Astrocyte (in vitro differentiated cells and primary cell): ENCODE measurements around the gene ME3. TPM values are rescaled to one million over a fixed set of nuclear protein-coding genes. Genes with fewer than 3 reads are reported as not detected.

ENCODE experiments used
- DNase-seq: peaks from one replicate; pipeline ENCODE4 v3.0.0-alpha.2; 2010; ENCODE audit warnings: low read depth
- FAIRE-seq: peaks from 2 replicates; lab custom pipeline; 2011; peaks lifted over from hg19 to GRCh38; lab: Jason Lieb, UNC
- H2AFZ ChIP-seq: 2 replicates; pipeline ENCODE4 v1.6.0; 2012; ENCODE audit warnings: low read depth, low read length, inconsistent platforms
- H3K27ac ChIP-seq: 2 replicates; pipeline ENCODE4 v1.5.1; 2011; ENCODE audit warnings: low read depth, low read length, inconsistent platforms
- H3K27me3 ChIP-seq: 2 replicates; pipeline ENCODE4 v1.6.0; 2011; ENCODE audit warnings: low read length, inconsistent platforms; ENCODE audit not compliant: insufficient read depth
- H3K36me3 ChIP-seq: 2 replicates; pipeline ENCODE4 v1.5.1; 2011; ENCODE audit warnings: low read length, inconsistent platforms; ENCODE audit not compliant: insufficient read depth
- H3K4me1 ChIP-seq: 2 replicates; pipeline ENCODE4 v1.5.1; 2011; ENCODE audit warnings: low read length, inconsistent platforms; ENCODE audit not compliant: insufficient read depth
- H3K4me2 ChIP-seq: 2 replicates; pipeline ENCODE4 v1.6.0; 2012; ENCODE audit warnings: low read length, inconsistent platforms
- H3K4me3 ChIP-seq: 2 replicates; pipeline ENCODE4 v1.5.1; 2011; ENCODE audit warnings: low read depth, mild to moderate bottlenecking, low read length, inconsistent platforms; ENCODE audit not compliant: insufficient read depth
- H3K79me2 ChIP-seq: 2 replicates; pipeline ENCODE4 v1.6.0; 2012; ENCODE audit warnings: mild to moderate bottlenecking, low read length, inconsistent platforms; ENCODE audit not compliant: insufficient read depth
- H3K9ac ChIP-seq: 2 replicates; pipeline ENCODE4 v1.6.0; 2012; ENCODE audit warnings: mild to moderate bottlenecking, low read length, inconsistent platforms
- H3K9me3 ChIP-seq: 2 replicates; pipeline ENCODE4 v1.5.1; 2012; ENCODE audit warnings: low read depth, mild to moderate bottlenecking, low read length, inconsistent platforms; ENCODE audit not compliant: insufficient read depth
- H4K20me1 ChIP-seq: 2 replicates; pipeline ENCODE4 v1.6.0; 2012; ENCODE audit warnings: low read length, inconsistent platforms; ENCODE audit not compliant: insufficient read depth
- H3K27ac Mint-ChIP-seq: one replicate; pipeline ENCODE4 v1.8.0; 2021; ENCODE audit warnings: mild to moderate bottlenecking, mixed read lengths; ENCODE audit not compliant: unreplicated experiment
- H3K27me3 Mint-ChIP-seq: one replicate; pipeline ENCODE4 v1.8.0; 2021; ENCODE audit warnings: low read depth, mixed read lengths; ENCODE audit not compliant: unreplicated experiment
- H3K36me3 Mint-ChIP-seq: one replicate; pipeline ENCODE4 v1.8.0; 2021; ENCODE audit warnings: low read depth, mixed read lengths; ENCODE audit not compliant: unreplicated experiment
- H3K4me1 Mint-ChIP-seq: one replicate; pipeline ENCODE4 v1.8.0; 2021; ENCODE audit warnings: low read depth, mixed read lengths; ENCODE audit not compliant: unreplicated experiment
- H3K4me3 Mint-ChIP-seq: one replicate; pipeline ENCODE4 v1.8.0; 2021; ENCODE audit warnings: mild to moderate bottlenecking, moderate library complexity, mixed read lengths; ENCODE audit not compliant: unreplicated experiment
- H3K9me3 Mint-ChIP-seq: one replicate; pipeline ENCODE4 v1.8.0; 2021; ENCODE audit warnings: mild to moderate bottlenecking, mixed read lengths; ENCODE audit not compliant: unreplicated experiment
- EZH2 ChIP-seq: IDR thresholded peaks from 2 replicates; pipeline ENCODE4 v1.6.1; 2012; ENCODE audit warnings: mild to moderate bottlenecking, low read length, inconsistent platforms; ENCODE audit not compliant: insufficient read depth
- total RNA-seq: library from RNA; stranded (reverse); gene quantifications from 2 replicates; pipeline ENCODE4 v1.2.1, GENCODE V29; 2021
- TF ChIP-seq, protein P1 (sequence below): IDR thresholded peaks from 2 replicates; pipeline ENCODE4 v1.5.1; 2011; ENCODE audit warnings: low read depth, mild to moderate bottlenecking, inconsistent platforms, low read length, moderate library complexity; ENCODE audit not compliant: insufficient read depth

Gene ME3
- total RNA-seq, 1 donor from 2014 or later: 28.6 TPM

DNA sequence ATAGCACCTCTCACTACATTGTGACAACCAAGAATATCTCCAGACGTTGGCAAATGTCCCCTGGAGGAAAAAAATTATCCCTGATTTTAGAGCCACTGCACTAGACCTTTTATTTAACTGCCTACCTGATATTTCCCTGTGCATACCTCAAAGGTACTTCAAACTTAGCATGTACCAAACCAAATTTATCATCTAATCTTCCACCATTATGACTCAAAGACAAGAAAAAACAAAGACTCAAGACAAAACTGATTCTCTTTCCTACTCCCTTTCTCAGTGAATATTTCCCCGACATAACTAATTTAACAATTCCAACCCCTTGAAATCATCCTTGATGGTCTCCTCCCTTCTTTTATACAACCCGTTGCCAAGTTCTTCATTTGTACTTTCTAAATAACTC is 161.7 kb downstream of the ME3 start:
- H3K9me3 ChIP-seq: no peaks in the 10 kb centered on the region
- no peaks in the 10 kb centered on the region for H3K36me3 ChIP-seq
- FAIRE-seq (no peak), DNase-seq (no peak)
- peaks cover 22% of the 10 kb centered on the region for H3K4me1 ChIP-seq
- Mint-ChIP-seq H3K9me3 (no peaks in the 10 kb centered on the region), H3K36me3 (peaks cover 7% of the 10 kb centered on the region), H3K4me3 (no peak overlapping the region), H3K27ac (no peak overlapping the region), H3K4me1 (peaks cover 11% of the 10 kb centered on the region), H3K27me3 (no peaks in the 10 kb centered on the region)
- no peak overlapping the region for H3K4me3 ChIP-seq
- peak overlapping the region; percentile 11 for H3K9ac ChIP-seq
- H4K20me1 ChIP-seq: no peaks in the 10 kb centered on the region
- no peak overlapping the region for H2AFZ ChIP-seq
- peak overlapping the region; percentile 58 for H3K4me2 ChIP-seq
- TF ChIP-seq EZH2: no peak
- TF ChIP-seq, protein P1, sequence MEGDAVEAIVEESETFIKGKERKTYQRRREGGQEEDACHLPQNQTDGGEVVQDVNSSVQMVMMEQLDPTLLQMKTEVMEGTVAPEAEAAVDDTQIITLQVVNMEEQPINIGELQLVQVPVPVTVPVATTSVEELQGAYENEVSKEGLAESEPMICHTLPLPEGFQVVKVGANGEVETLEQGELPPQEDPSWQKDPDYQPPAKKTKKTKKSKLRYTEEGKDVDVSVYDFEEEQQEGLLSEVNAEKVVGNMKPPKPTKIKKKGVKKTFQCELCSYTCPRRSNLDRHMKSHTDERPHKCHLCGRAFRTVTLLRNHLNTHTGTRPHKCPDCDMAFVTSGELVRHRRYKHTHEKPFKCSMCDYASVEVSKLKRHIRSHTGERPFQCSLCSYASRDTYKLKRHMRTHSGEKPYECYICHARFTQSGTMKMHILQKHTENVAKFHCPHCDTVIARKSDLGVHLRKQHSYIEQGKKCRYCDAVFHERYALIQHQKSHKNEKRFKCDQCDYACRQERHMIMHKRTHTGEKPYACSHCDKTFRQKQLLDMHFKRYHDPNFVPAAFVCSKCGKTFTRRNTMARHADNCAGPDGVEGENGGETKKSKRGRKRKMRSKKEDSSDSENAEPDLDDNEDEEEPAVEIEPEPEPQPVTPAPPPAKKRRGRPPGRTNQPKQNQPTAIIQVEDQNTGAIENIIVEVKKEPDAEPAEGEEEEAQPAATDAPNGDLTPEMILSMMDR: no peak
- H3K27me3 ChIP-seq: no peaks in the 10 kb centered on the region
- peak overlapping the region; percentile 47 for H3K27ac ChIP-seq
- H3K79me2 ChIP-seq: no peaks in the 10 kb centered on the region

DNA sequence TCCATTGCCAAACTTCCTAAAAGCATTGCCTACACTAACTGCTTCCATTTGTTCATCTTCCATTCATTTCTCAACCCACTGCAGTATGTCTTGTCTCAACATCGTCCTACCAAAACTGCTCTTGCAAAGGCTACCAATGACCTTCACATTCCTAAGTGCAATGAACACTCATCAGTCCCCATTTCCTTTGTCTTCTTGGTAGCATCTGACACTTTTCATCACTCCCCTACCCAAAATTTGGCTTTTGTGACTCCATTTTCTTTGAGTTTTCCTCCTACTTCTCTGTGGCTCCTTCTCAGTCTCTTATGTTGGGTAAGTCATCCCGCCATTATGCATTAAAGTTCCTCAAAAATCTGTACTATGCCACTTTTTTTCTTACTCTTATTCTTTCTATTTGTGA is 162.3 kb downstream of the ME3 start:
- H3K9ac ChIP-seq: no peak overlapping the region
- no peak overlapping the region for H3K4me3 Mint-ChIP-seq
- TF ChIP-seq, protein P1: no peak
- no peak for TF ChIP-seq EZH2
- H3K4me1 Mint-ChIP-seq: peaks cover 5% of the 10 kb centered on the region
- no peaks in the 10 kb centered on the region for H3K79me2 ChIP-seq
- no peaks in the 10 kb centered on the region for H4K20me1 ChIP-seq
- no peaks in the 10 kb centered on the region for H3K36me3 ChIP-seq
- H3K4me1 ChIP-seq: peaks cover 16% of the 10 kb centered on the region
- H3K9me3 ChIP-seq: no peaks in the 10 kb centered on the region
- no peaks in the 10 kb centered on the region for H3K27me3 ChIP-seq
- H3K27ac Mint-ChIP-seq: no peak overlapping the region
- no peak overlapping the region for H2AFZ ChIP-seq
- H3K4me3 ChIP-seq: no peak overlapping the region
- no peaks in the 10 kb centered on the region for H3K27me3 Mint-ChIP-seq
- no peak overlapping the region for H3K4me2 ChIP-seq
- H3K36me3 Mint-ChIP-seq: peaks cover 11% of the 10 kb centered on the region
- no peak for DNase-seq
- FAIRE-seq: no peak
- no peak overlapping the region for H3K27ac ChIP-seq
- H3K9me3 Mint-ChIP-seq: no peaks in the 10 kb centered on the region

DNA sequence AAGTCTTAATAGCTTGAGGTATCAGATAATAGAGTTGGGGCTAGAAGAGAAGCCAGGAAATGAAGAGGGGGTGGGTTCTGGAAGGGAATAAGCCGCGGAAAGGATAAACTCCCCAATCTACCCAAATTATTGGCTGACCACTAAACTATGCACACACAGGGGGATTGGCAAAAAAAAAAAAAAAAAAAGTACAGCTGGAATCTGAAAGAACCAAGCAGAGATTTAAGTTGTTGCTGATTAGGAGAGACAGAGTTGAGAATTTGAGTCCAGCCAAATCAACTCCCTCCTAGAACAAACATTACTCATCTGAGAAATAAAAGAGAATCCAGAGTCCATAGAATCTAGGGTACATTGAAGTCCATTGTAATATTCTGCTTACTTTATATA is 162.8 kb downstream of the ME3 start:
- Histone ChIP-seq H3K27me3 (no peaks in the 10 kb centered on the region), H3K79me2 (no peaks in the 10 kb centered on the region), H3K4me3 (no peak overlapping the region), H3K36me3 (no peaks in the 10 kb centered on the region), H3K9ac (no peak overlapping the region), H3K9me3 (no peaks in the 10 kb centered on the region), H3K27ac (no peak overlapping the region), H4K20me1 (no peaks in the 10 kb centered on the region), H3K4me1 (peaks cover 16% of the 10 kb centered on the region), H2AFZ (no peak overlapping the region), H3K4me2 (no peak overlapping the region)
- FAIRE-seq (no peak), DNase-seq (peak; percentile 29)
- TF ChIP-seq, protein P1: no peak
- no peak for TF ChIP-seq EZH2
- Mint-ChIP-seq H3K9me3 (no peaks in the 10 kb centered on the region), H3K4me1 (peaks cover 2% of the 10 kb centered on the region), H3K27ac (no peak overlapping the region), H3K36me3 (peaks cover 11% of the 10 kb centered on the region), H3K27me3 (no peaks in the 10 kb centered on the region), H3K4me3 (no peak overlapping the region)
